Adrenal gland (tissue), 5 donors: Measurements from ENCODE around the gene LMTK2.

Source experiments
- POLR2A ChIP-seq, 2 donors: fragments of 450-650 bp; IDR thresholded peaks; one replicate each; pipeline ENCODE4 v1.6.1; 2017; ENCODE audit warnings: antibody characterized with exemption in 2 of 2, mild to moderate bottlenecking in 2 of 2, moderate library complexity in 1 of 2
- TF ChIP-seq, protein P1 (sequence below), 6 experiments: fragments of 450-650 bp in 4 of 6; fragments of 200-600 bp in 2 of 6; sonication (generic) in 1 of 6; IDR thresholded peaks; 1 replicate in 5 of 6; 2 replicates in 1 of 6; pipeline versions ENCODE4 v1.5.1 to v1.8.0; 2016 to 2021; ENCODE audit warnings: antibody characterized with exemption in 6 of 6, mild to moderate bottlenecking in 2 of 6, moderate library complexity in 1 of 6
- donor health status: DM: no; HTN: no; CAD: no.

DNA sequence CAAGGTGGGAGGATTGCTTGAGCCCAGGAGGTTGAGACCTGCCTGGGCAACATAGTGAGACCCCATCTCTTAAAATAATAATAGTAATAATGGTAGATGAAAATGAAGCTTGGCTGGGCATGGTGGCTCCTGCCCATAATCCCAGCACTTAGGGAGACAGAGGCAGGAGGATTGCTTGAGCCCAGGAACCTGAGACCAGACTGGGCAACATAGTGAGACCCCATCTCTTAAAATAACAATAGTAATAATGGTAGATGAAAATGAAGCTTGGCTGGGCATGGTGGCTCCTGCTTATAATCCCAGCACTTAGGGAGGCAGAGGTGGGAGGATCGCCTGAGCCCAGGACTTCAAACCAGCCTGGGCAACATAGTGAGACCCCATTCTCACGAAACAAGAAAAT, 49.5 kb upstream of the LMTK2 start:
- no peak for TF ChIP-seq POLR2A (IDR thresholded peaks at IDR 0.05)
- TF ChIP-seq, protein P1, sequence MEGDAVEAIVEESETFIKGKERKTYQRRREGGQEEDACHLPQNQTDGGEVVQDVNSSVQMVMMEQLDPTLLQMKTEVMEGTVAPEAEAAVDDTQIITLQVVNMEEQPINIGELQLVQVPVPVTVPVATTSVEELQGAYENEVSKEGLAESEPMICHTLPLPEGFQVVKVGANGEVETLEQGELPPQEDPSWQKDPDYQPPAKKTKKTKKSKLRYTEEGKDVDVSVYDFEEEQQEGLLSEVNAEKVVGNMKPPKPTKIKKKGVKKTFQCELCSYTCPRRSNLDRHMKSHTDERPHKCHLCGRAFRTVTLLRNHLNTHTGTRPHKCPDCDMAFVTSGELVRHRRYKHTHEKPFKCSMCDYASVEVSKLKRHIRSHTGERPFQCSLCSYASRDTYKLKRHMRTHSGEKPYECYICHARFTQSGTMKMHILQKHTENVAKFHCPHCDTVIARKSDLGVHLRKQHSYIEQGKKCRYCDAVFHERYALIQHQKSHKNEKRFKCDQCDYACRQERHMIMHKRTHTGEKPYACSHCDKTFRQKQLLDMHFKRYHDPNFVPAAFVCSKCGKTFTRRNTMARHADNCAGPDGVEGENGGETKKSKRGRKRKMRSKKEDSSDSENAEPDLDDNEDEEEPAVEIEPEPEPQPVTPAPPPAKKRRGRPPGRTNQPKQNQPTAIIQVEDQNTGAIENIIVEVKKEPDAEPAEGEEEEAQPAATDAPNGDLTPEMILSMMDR (IDR thresholded peaks at IDR 0.05) = no peak
